Left colon (tissue), 2 donors: ENCODE measurements around the gene ACOXL. TPM values are rescaled to one million over a fixed set of nuclear protein-coding genes. Genes with fewer than 3 reads are reported as not detected.

Experiments
- ATAC-seq: fragments of 200-7000 bp; cut with Tn5 transposase; one replicate; pipeline ENCODE4 v1.9.1; 2020; ENCODE audit warnings: mild to moderate bottlenecking, moderate library complexity
- DNase-seq, 2 donors: peaks; one replicate each; pipeline ENCODE4 v3.0.0-alpha.2; 2020
- intact Hi-C, 2 donors: fragments of 100-400 bp; cut with DNase I in 1 of 2; cut with micrococcal nuclease in 1 of 2; formaldehyde crosslinking; loops; one replicate each; pipeline versions ENCODE4 v1.11.2 to v1.14.0; 2022; cut with DNase I, micrococcal nuclease
- total RNA-seq, 2 donors: library from RNA; stranded (reverse); fragmentation: NEBNext Ultra II Directional; extraction: Animal tissue kit (Norgen Biotek cat#: 25700); gene quantifications; one replicate each; pipeline ENCODE4 v1.2.1, GENCODE V29; 2021
- donor health status: DM: no; HTN: no; CAD: no.
- donor health status: DM: yes; HTN: yes; CAD: no.

ACOXL gene
- total RNA-seq, 2 donors from 2014 or later = 0.42 to 0.82 TPM

- no peak for ATAC-seq
- no peak for DNase-seq
- intact Hi-C loops = no loop called here
Observed at GRCh38 chr2:111166115-111166514, 433.7 kb downstream of the ACOXL start.

- peak; percentile 25 for ATAC-seq
- intact Hi-C loops = no loop called here
- no peak for DNase-seq
Observed at GRCh38 chr2:111167076-111167862, 434.9 kb downstream of the ACOXL start.

- intact Hi-C loops = no loop called here
- no peak for ATAC-seq
- no peak for DNase-seq
Observed at GRCh38 chr2:111167863-111168162, 435.4 kb downstream of the ACOXL start.

Other genes with a start within 250 kb of the ACOXL start
- 10 to 100 TPM; 24.9 to 44.8 TPM for gene RGPD6, start 155.4 kb upstream of the ACOXL start, total RNA-seq
- gene BUB1, start 54.5 kb upstream of the ACOXL start, total RNA-seq = 1 to 10 TPM; 3.8 to 9.2 TPM